ENCODE measurements around the gene CFAP54.

Gene CFAP54

GRCh38 chr12:96780330-96780729 lies 291.0 kb downstream of the CFAP54 start:
- in situ Hi-C loops (cut with MboI; ENCODE audit: low pct_unique_long_range_greater_than_20kb, low sequenced_read_pairs), result no loop called here
- DNase-seq, result no peak

- in situ Hi-C loops (cut with MboI; ENCODE audit: low pct_unique_long_range_greater_than_20kb, low sequenced_read_pairs), result no loop called here
- DNase-seq, result no peak
These were observed 297.4 kb downstream of the CFAP54 start for GRCh38 chr12:96786791-96787190.

DNA sequence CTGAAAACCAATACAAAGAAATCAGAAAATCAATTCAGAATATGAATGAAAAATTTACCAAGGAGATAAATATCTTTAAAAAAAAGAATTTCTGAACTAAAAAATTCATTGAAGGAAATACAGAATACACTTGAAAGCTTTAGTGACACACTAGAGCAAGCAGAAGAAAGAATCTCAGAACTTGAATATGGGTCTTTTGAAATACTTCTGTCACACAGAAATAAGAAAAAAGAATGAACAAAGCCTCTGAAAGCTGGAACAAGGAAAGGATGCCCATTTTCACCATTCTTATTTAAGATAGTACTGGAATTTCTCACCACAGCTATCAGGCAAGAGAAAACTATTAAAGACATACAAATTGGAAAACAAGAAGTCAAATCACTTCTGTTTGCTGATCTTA lies 314.6 kb downstream of the CFAP54 start:
- DNase-seq, result no peak
- in situ Hi-C loops (cut with MboI; ENCODE audit: low pct_unique_long_range_greater_than_20kb, low sequenced_read_pairs), result no loop called here

DNA sequence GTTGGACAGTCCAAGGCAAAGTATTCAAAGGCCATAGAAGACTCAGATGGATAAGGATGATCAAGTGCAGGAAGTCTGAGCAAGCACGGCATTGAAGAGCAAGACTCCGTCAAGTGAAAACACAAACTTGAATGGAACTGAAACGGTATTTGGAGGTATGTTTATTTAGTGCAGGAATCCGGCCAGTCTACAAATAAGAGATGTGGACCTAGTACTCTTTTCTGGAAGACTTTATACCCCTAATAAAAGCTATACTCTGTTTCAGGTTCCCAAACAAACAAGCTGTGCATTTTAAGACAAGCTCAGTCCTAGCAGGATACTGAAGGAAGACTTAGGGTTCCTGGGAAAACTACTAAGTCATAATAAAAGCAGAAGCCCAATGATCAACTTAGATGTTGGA lies 316.9 kb downstream of the CFAP54 start:
- in situ Hi-C loops (cut with MboI; ENCODE audit: low pct_unique_long_range_greater_than_20kb, low sequenced_read_pairs), result no loop called here
- DNase-seq, result no peak

GRCh38 chr12:96807741-96808140 lies 318.4 kb downstream of the CFAP54 start:
- in situ Hi-C loops (cut with MboI; ENCODE audit: low pct_unique_long_range_greater_than_20kb, low sequenced_read_pairs), result no loop called here
- no peak for DNase-seq

DNA sequence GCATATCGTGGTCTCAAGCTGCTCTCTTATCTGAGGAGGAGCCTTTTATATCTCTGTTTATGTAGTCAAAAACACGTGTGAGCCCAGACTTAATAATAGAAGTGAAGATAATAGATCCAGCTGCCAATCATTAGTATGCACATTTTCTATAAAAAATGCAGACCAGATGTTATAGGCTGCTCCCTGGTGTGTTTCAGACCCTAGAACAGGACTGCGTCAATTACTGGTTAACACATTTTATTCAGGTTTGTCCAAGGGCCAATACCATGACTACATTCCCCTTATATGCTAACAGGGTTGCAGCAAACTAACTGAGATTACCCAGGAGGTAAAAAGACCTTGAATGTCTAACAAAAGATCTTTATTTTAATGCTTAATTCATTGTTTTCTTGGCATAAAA lies 319.2 kb downstream of the CFAP54 start:
- no peak for DNase-seq
- in situ Hi-C loops (cut with MboI; ENCODE audit: low pct_unique_long_range_greater_than_20kb, low sequenced_read_pairs), result no loop called here

DNA sequence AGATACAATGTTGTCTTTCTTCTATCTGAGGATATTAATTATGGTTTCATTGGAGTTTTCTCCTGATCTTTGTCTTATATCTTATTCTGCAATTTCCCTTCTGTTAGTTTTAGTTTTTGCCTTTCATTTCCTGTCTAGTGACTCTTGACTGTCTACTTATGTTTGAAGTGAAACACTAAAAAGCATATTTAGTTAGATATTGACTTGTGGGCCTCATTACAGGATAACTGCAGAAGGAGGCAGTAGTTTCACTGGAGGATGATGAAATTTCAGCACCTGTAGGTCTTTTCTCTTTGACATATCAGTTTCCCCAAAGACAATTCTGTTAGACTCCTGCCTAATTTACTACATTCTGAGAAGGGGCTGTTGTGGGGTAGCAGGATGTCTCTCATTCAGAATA lies 320.1 kb downstream of the CFAP54 start:
- in situ Hi-C loops (cut with MboI; ENCODE audit: low pct_unique_long_range_greater_than_20kb, low sequenced_read_pairs), result no loop called here
- DNase-seq, result no peak

DNA sequence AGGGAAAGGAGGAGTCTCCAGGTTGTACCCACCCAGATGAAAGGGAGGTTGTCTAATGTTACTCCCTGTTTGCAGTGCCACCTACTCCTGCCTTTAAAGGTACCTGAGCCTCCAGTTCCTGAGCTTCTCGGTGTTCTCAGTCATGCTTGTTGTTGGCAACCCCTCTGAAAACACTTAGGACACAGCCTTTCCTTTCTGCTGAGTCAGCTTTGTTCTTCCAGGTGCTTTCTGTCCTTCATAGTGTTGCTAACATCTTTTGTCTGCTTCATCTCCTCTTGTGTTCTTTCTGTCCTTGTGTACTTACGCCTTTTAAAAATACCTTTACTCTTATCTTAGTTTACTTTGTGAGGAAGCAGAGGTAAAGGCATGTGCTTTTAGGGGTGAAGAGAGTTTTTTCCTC lies 320.7 kb downstream of the CFAP54 start:
- DNase-seq, result no peak
- in situ Hi-C loops (cut with MboI; ENCODE audit: low pct_unique_long_range_greater_than_20kb, low sequenced_read_pairs), result no loop called here

GRCh38 chr12:96810477-96810876 lies 321.1 kb downstream of the CFAP54 start:
- DNase-seq, result no peak
- in situ Hi-C loops (cut with MboI; ENCODE audit: low pct_unique_long_range_greater_than_20kb, low sequenced_read_pairs), result no loop called here

- no peak for DNase-seq
These were observed 321.7 kb downstream of the CFAP54 start for GRCh38 chr12:96811083-96811482.

GRCh38 chr12:96812153-96812552 lies 322.8 kb downstream of the CFAP54 start:
- in situ Hi-C loops (cut with MboI; ENCODE audit: low pct_unique_long_range_greater_than_20kb, low sequenced_read_pairs), result no loop called here
- no peak for DNase-seq

More at GRCh38 chr12:96811083-96811482, 321.7 kb downstream of the CFAP54 start:
- in situ Hi-C loops (cut with MboI; ENCODE audit: low pct_unique_long_range_greater_than_20kb, low sequenced_read_pairs), result no loop called here

- in situ Hi-C loops (cut with MboI; ENCODE audit: low pct_unique_long_range_greater_than_20kb, low sequenced_read_pairs), result no loop called here
These were observed 324.8 kb downstream of the CFAP54 start for GRCh38 chr12:96814200-96814599.

DNA sequence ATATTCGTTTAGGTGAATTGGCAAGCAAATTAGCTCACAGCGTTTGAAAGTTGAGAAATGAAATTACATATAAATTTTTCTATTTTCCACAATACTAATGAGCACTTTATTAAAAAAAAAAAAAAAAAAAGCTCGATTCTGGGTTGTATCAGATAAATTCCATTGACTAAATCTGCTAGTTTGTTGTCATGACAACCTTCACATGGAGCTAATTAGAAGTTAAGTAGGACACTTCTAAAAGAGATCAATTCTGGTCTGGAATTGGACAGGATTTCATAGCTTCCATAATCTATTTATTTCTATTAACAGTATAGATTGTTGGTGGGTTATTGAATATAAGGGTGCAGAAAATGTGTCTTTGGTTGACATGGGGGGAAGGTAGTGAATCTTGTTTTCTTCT lies 332.2 kb downstream of the CFAP54 start:
- DNase-seq, result no peak
- in situ Hi-C loops (cut with MboI; ENCODE audit: low pct_unique_long_range_greater_than_20kb, low sequenced_read_pairs), result no loop called here

More at GRCh38 chr12:96814200-96814599, 324.8 kb downstream of the CFAP54 start:
- DNase-seq, result no peak

GRCh38 chr12:96822641-96823040 lies 333.3 kb downstream of the CFAP54 start:
- in situ Hi-C loops (cut with MboI; ENCODE audit: low pct_unique_long_range_greater_than_20kb, low sequenced_read_pairs), result no loop called here
- no peak for DNase-seq

GRCh38 chr12:96824074-96824837 lies 334.9 kb downstream of the CFAP54 start:
- no peak for DNase-seq
- in situ Hi-C loops (cut with MboI; ENCODE audit: low pct_unique_long_range_greater_than_20kb, low sequenced_read_pairs), result no loop called here

GRCh38 chr12:96824838-96825236 lies 335.5 kb downstream of the CFAP54 start:
- in situ Hi-C loops (cut with MboI; ENCODE audit: low pct_unique_long_range_greater_than_20kb, low sequenced_read_pairs), result no loop called here
- peak; percentile 39 for DNase-seq

DNA sequence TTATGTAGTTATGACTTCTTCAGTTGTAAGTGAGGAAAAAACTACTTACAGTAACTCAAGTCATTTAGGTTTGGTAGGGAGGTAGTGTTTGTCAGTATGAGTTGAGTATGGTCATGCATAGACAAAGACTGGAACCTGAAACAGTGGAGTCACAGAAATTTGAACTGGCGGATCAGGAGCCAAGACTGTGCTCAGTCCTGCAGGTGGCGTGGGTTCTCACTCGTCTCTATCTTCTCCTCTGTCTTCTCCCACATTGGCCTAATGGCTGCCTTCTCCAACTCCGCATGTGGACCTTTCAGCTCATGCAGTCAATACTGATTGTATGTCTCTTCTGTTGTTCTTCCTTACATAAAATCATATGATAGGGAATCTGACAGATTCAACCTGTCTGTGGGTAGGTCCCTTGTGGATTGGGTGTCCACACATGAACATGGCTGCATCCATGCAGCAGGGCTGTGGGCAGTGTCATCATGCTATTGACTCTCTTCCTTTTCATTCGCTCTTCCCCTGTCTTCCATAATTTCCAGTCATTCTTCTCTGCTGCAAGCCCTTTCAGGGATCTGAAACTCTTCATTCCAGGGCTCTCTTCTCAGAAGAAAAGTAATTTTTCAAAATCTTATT lies 338.9 kb downstream of the CFAP54 start:
- in situ Hi-C loops (cut with MboI; ENCODE audit: low pct_unique_long_range_greater_than_20kb, low sequenced_read_pairs), result no loop called here
- DNase-seq, result peak; percentile 41

DNA sequence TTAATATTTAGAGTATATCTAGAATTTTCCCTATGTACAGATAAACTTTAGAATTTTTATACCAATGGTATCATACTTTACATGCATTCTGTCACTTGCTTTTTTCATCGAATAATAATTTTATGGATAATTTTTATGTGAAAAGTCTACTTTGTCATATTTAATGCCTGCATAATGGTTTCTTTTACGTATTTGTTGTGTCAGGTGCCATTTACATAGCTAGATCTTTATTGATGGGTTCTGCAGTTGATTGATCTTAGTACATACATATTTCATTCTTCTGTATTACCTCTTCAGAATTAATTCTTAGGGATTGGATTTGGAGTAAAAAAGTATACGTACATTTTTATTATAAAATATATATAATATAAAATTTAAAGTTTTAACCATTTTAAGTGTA lies 340.0 kb downstream of the CFAP54 start:
- DNase-seq, result no peak
- in situ Hi-C loops (cut with MboI; ENCODE audit: low pct_unique_long_range_greater_than_20kb, low sequenced_read_pairs), result no loop called here

- no peak for DNase-seq
- in situ Hi-C loops (cut with MboI; ENCODE audit: low pct_unique_long_range_greater_than_20kb, low sequenced_read_pairs), result no loop called here
These were observed 342.0 kb downstream of the CFAP54 start for GRCh38 chr12:96831346-96831745.

DNA sequence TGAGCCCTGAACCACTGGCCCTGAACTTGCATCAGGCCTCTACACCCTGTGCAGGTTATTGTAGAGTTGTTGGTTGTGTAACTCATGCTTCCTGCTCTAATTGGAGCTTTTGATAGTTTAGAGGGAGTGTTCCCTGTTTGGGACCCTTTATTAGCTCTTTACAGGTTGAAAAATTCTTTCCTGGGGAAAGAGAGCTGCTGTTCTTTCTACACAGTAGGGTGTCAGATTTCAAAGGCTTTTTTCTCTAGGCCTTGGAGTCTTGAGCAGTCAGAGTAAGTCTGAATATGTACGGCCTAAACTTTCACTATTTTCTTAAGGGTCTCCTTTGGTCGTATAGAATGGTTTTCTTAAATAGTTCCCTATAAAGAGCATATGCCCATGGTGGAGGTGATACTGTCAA lies 356.9 kb downstream of the CFAP54 start:
- in situ Hi-C loops (cut with MboI; ENCODE audit: low pct_unique_long_range_greater_than_20kb, low sequenced_read_pairs), result no loop called here
- DNase-seq, result peak; percentile 11

- in situ Hi-C loops (cut with MboI; ENCODE audit: low pct_unique_long_range_greater_than_20kb, low sequenced_read_pairs), result no loop called here
These were observed 361.3 kb downstream of the CFAP54 start for GRCh38 chr12:96850676-96851075.

More at GRCh38 chr12:96850676-96851075, 361.3 kb downstream of the CFAP54 start:
- peak; percentile 3 for DNase-seq

Measured in KBM-7 (cell line).